Calu3 (cell line): ENCODE results near the gene ACSL4. TPM values are rescaled to one million over a fixed set of nuclear protein-coding genes. Genes with fewer than 3 reads are reported as not detected.

Experiments used
- BruUV-seq: library from RNA; stranded (reverse); fragments of 400-500 nt; replicated peaks from 2 replicates; lab custom pipeline; 2021; lab: Mats Ljungman, UMichigan
- CTCF ChIA-PET: fragments of 300-600 bp; sonication (Branson Sonifier 250); formaldehyde crosslinking; loops from one replicate; lab custom pipeline; 2022; ENCODE audit warnings: antibody characterized with exemption; lab: Charles Lee
- DNase-seq: peaks from one replicate; pipeline ENCODE4 v3.0.0; 2022
- H3K27ac Mint-ChIP-seq: one replicate; pipeline ENCODE4 v1.8.0; 2022; ENCODE audit warnings: mixed read lengths; ENCODE audit not compliant: unreplicated experiment
- H3K27me3 Mint-ChIP-seq: one replicate; pipeline ENCODE4 v1.8.0; 2022; ENCODE audit warnings: mixed read lengths; ENCODE audit not compliant: unreplicated experiment
- H3K36me3 Mint-ChIP-seq: one replicate; pipeline ENCODE4 v1.8.0; 2022; ENCODE audit warnings: mild to moderate bottlenecking, moderate library complexity, mixed read lengths; ENCODE audit not compliant: insufficient read depth, unreplicated experiment
- H3K4me1 Mint-ChIP-seq: one replicate; pipeline ENCODE4 v1.8.0; 2022; ENCODE audit warnings: mild to moderate bottlenecking, low read depth, mixed read lengths; ENCODE audit not compliant: unreplicated experiment
- H3K4me3 Mint-ChIP-seq: one replicate; pipeline ENCODE4 v1.8.0; 2022; ENCODE audit warnings: mild to moderate bottlenecking, low read depth, moderate library complexity, mixed read lengths; ENCODE audit not compliant: unreplicated experiment
- H3K9me3 Mint-ChIP-seq: one replicate; pipeline ENCODE4 v1.8.0; 2022; ENCODE audit warnings: low read depth, mixed read lengths; ENCODE audit not compliant: unreplicated experiment
- intact Hi-C: fragments of 100-400 bp; cut with micrococcal nuclease; formaldehyde crosslinking; loops from one replicate; pipeline ENCODE4 v1.10.0; 2022; ENCODE audit not compliant: unreplicated experiment
- total RNA-seq: library from RNA; stranded (reverse); gene quantifications from 2 replicates; pipeline ENCODE4 v1.2.3, GENCODE V29; 2022
- TF ChIP-seq, protein P1 (sequence below): fragments of 200-600 bp; IDR thresholded peaks from one replicate; pipeline ENCODE4 v1.8.0; 2022; ENCODE audit warnings: antibody characterized with exemption; ENCODE audit not compliant: unreplicated experiment

ACSL4 gene
- total RNA-seq, 1 experiment from 2014 or later = 64.8 TPM

DNA sequence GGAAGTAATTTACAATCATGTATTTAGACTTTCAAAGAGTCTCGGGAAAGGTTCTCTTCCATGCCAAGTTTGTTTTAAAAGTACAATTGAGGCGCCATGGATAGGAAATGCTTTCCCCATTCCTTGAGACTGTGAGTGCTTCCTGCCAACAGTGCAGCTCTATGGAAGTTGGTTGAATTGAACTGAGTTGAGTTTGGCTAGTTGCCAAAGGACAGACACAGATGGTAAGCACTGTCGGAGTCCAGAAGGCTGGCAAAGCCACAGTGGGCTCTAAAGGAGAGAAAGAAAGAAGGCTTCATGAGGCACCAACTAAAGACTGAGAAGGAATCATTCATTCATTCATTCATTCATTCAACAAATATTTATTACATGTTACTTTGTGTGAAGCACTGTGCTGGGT is 103.7 kb downstream of the ACSL4 start:
- BruUV-seq = no TSS peak
- H3K27ac Mint-ChIP-seq = no peak overlapping the region
- CTCF ChIA-PET = no interaction called here

DNA sequence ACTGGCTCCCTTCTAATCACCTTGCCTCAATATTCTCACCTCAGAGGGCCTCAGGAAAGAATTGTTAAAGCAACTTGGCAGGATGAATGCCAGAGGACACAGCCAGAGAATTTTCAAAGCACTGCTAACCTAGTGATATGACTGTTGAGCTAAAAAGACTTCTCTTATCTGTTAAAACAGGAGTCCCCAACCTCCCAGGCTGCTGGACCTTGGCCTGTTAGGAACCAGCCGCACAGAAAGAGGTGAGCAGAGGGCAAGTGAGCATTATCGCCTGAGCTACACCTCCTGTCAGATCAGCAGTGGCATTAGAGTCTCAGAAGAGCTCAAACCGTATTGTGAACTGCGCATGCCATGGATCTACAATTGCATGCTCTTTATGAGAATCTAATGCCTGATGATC is 106.4 kb downstream of the ACSL4 start:
- Mint-ChIP-seq H3K36me3 (no peaks in the 10 kb centered on the region), H3K27me3 (no peaks in the 10 kb centered on the region), H3K4me1 (no peaks in the 10 kb centered on the region), H3K4me3 (no peak overlapping the region), H3K9me3 (peaks cover 3% of the 10 kb centered on the region), H3K27ac (no peak overlapping the region)
- intact Hi-C loops = no loop called here
- DNase-seq = no peak
- BruUV-seq = no TSS peak
- CTCF ChIA-PET = no interaction called here
- TF ChIP-seq, protein P1, sequence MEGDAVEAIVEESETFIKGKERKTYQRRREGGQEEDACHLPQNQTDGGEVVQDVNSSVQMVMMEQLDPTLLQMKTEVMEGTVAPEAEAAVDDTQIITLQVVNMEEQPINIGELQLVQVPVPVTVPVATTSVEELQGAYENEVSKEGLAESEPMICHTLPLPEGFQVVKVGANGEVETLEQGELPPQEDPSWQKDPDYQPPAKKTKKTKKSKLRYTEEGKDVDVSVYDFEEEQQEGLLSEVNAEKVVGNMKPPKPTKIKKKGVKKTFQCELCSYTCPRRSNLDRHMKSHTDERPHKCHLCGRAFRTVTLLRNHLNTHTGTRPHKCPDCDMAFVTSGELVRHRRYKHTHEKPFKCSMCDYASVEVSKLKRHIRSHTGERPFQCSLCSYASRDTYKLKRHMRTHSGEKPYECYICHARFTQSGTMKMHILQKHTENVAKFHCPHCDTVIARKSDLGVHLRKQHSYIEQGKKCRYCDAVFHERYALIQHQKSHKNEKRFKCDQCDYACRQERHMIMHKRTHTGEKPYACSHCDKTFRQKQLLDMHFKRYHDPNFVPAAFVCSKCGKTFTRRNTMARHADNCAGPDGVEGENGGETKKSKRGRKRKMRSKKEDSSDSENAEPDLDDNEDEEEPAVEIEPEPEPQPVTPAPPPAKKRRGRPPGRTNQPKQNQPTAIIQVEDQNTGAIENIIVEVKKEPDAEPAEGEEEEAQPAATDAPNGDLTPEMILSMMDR = no peak

More for the DNA sequence above, 103.7 kb downstream of the ACSL4 start:
- TF ChIP-seq, protein P1 = no peak
- intact Hi-C loops = no loop called here
- Mint-ChIP-seq H3K9me3 (peaks cover 3% of the 10 kb centered on the region), H3K4me3 (no peak overlapping the region), H3K36me3 (no peaks in the 10 kb centered on the region), H3K4me1 (no peaks in the 10 kb centered on the region), H3K27me3 (no peaks in the 10 kb centered on the region)
- no peak for DNase-seq

DNA sequence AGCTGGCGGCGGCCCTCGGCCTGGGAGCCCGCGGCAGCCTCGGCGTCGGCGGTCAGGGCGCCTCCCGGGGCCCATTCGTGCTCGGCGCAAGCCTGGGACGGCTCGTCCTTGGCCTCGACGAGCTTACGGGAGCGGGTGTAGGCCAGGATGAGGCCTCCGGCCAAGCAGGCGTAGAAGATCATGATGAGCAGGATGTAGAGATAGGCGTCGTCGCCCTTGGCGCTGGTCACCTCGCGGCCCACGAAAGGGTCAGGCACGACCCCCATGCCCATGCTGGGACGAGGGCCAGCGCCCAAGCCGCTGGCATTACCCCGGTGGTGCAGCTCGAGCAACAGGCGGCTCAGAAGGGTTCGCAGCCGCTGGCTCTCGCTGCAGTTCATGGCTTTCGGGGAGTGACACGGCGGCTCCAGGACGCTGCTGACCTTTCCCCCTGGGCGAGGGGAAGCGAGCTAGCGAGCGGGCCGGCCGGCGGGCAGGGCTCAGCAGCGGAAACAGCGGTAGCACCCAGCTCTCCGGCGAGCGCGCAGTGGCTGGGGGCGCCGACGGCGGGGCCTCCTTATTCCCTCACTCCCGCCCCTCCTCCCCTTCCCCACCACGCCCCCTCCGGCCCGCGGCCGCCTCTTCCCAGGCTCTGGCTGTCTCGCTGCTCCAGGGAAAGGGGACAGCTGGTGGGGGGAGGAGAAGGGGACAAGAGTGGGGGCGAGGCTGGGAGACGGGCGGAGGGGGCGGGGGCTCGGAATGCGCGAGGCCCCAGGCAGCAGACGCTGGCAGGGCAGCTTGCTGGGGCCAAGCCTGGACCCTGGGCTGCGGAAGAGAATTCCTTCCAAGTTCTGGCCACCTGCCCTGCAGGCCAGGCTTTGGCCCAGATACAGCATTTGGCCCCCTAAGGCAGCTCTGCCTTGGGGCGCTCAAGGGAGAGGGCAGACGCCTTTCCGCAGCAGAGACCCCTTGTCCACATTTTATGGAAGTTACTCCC is 108.1 kb downstream of the ACSL4 start, which contains the start of gene KCNE5:
TSS of gene KCNE5 (minus strand) at position 532 of the 976 bp plus-strand sequence. CDS start at position 380, 152 bp downstream.
- CTCF ChIA-PET = interaction anchor here (1.2 kb wide), 1 partner anchor 9 kb away, joined by 3 read pairs; no protein-coding TSS in a partner anchor
- Mint-ChIP-seq H3K9me3 (peaks cover 3% of the 10 kb centered on the region), H3K4me1 (no peaks in the 10 kb centered on the region), H3K27ac (no peak within 1 kb of the TSS), H3K4me3 (no peak within 1 kb of the TSS), H3K27me3 (no peaks in the 10 kb centered on the region), H3K36me3 (no peaks in the 10 kb centered on the region)
- no peak for DNase-seq
- intact Hi-C loops = no loop called here
- TF ChIP-seq, protein P1 = no peak
- BruUV-seq = no TSS peak

DNA sequence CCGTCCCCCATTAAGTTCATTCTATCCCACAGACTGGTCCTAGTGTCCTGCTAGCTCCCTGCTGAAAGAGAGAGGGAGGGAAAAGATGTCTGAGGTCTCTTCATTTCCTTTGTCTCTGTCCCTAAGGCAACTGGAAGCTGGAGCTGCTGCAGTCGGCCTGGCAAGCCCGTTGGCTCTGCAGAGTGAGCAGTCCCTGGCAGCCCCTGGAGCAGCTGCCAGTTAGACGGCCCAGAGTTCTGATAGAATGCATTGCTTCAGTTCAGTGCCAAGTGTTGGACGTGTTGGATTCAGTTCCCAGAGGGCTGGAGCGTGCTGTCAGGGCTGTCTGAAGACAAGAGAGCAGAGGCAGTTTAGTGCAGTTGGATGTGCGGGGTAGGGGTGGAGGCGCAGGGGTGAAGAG is 109.1 kb downstream of the ACSL4 start:
- H3K27me3 Mint-ChIP-seq = no peaks in the 10 kb centered on the region
- H3K4me3 Mint-ChIP-seq = no peak overlapping the region
- no peaks in the 10 kb centered on the region for H3K36me3 Mint-ChIP-seq
- DNase-seq = no peak
- intact Hi-C loops = no loop called here
- TF ChIP-seq, protein P1 = no peak
- CTCF ChIA-PET = no interaction called here
- H3K27ac Mint-ChIP-seq = no peak overlapping the region
- H3K4me1 Mint-ChIP-seq = no peaks in the 10 kb centered on the region
- peaks cover 3% of the 10 kb centered on the region for H3K9me3 Mint-ChIP-seq
- BruUV-seq = no TSS peak
